Left lung (tissue), 10 donors: Measurements from ENCODE around the gene MYB. TPM values are rescaled to one million over a fixed set of nuclear protein-coding genes. Genes with fewer than 3 reads are reported as not detected.
A peak's percentile ranks its signal among the peaks of the same experiment; 100 is the strongest.

Experiments
- ATAC-seq: fragments of 200-7000 bp; cut with Tn5 transposase; one replicate; pipeline ENCODE4 v1.9.1; 2020; ENCODE audit warnings: moderate library complexity
- DNase-seq, 4 donors: peaks; one replicate each; pipeline ENCODE4 v3.0.0-alpha.2; 2013 to 2020
- H3K27ac ChIP-seq, 2 donors: fragments of 200-600 bp; sonication (generic) in 1 of 2; one replicate each; pipeline versions ENCODE4 v1.5.0 to v1.8.0; 2020 to 2021
- H3K27me3 ChIP-seq, 2 donors: fragments of 200-600 bp; sonication (generic) in 1 of 2; one replicate each; pipeline versions ENCODE4 v1.5.0 to v1.8.0; 2020 to 2021
- H3K36me3 ChIP-seq, 2 donors: fragments of 200-600 bp; sonication (generic) in 1 of 2; one replicate each; pipeline versions ENCODE4 v1.5.0 to v1.8.0; 2020 to 2021
- H3K4me1 ChIP-seq, 2 donors: fragments of 200-600 bp; one replicate each; pipeline ENCODE4 v1.8.0; 2021
- H3K4me3 ChIP-seq, 2 donors: fragments of 200-600 bp; sonication (generic) in 1 of 2; one replicate each; pipeline versions ENCODE4 v1.5.0 to v1.8.0; 2020 to 2021; ENCODE audit warnings: mild to moderate bottlenecking in 1 of 2
- H3K9me3 ChIP-seq, 2 donors: fragments of 200-600 bp; sonication (generic) in 1 of 2; one replicate each; pipeline versions ENCODE4 v1.5.0 to v1.8.0; 2020 to 2021
- intact Hi-C, 2 donors: fragments of 100-400 bp; cut with DNase I; formaldehyde crosslinking; loops; one replicate each; pipeline versions ENCODE4 v1.11.2 to v1.14.2; 2022
- polyA plus RNA-seq, 6 donors: library from polyadenylated mRNA; unstranded; fragments of 120-200 nt; gene quantifications; one replicate each; pipeline ENCODE4 v1.2.1, GENCODE V29; 2013; ENCODE audit not compliant: insufficient read length in 6 of 6
- total RNA-seq, 2 donors: library from RNA; stranded (reverse); fragmentation: NEBNext Ultra II Directional; extraction: Animal tissue kit (Norgen Biotek cat#: 25700); gene quantifications; one replicate each; pipeline ENCODE4 v1.2.1, GENCODE V29; 2021
- TF ChIP-seq, protein P1 (sequence below), 2 donors: fragments of 200-600 bp; sonication (generic) in 1 of 2; IDR thresholded peaks; one replicate each; pipeline versions ENCODE4 v1.5.0 to v1.8.0; 2021; ENCODE audit warnings: antibody characterized with exemption in 2 of 2
- donor health status: DM: no; HTN: yes; CAD: no.
- donor health status: DM: no; HTN: no; CAD: no.

Gene MYB
- total and polyA plus RNA-seq, 8 donors, result 1.3 to 6.4 (median 3.7) TPM

- ATAC-seq (no peak), DNase-seq (no peak)
- Histone ChIP-seq H3K9me3 (no peaks in the 10 kb centered on the region), H3K27me3 (peaks cover 0 to 7% of the 10 kb centered on the region in 2 donors), H3K4me3 (no peak overlapping the region), H3K36me3 (no peaks in the 10 kb centered on the region), H3K27ac (no peak overlapping the region), H3K4me1 (no peaks in the 10 kb centered on the region)
- intact Hi-C loops, result no loop called here
- TF ChIP-seq, protein P1, sequence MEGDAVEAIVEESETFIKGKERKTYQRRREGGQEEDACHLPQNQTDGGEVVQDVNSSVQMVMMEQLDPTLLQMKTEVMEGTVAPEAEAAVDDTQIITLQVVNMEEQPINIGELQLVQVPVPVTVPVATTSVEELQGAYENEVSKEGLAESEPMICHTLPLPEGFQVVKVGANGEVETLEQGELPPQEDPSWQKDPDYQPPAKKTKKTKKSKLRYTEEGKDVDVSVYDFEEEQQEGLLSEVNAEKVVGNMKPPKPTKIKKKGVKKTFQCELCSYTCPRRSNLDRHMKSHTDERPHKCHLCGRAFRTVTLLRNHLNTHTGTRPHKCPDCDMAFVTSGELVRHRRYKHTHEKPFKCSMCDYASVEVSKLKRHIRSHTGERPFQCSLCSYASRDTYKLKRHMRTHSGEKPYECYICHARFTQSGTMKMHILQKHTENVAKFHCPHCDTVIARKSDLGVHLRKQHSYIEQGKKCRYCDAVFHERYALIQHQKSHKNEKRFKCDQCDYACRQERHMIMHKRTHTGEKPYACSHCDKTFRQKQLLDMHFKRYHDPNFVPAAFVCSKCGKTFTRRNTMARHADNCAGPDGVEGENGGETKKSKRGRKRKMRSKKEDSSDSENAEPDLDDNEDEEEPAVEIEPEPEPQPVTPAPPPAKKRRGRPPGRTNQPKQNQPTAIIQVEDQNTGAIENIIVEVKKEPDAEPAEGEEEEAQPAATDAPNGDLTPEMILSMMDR (IDR thresholded peaks at IDR 0.05), result no peak
Observed at GRCh38 chr6:135165031-135165430, 16.1 kb upstream of the MYB start.

DNA sequence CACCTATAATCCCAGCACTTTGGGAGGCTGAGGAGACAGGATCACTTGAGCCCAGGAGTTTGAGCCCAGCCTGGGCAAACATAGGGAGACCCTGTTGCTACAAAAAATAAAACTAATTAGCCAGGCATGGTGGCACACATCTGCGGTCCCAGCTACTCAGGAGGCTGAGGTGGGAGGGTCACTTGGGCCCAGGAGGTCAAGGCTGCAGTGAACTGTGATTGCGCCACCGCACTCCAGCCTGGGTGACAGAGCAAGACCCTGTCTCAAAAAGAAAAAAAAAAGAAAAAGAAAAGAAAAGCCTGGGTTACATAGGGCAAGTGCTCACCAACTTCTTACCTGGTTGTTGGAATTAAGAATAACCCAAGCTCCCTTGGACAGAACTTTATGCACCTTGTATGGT, 14.6 kb upstream of the MYB start:
- intact Hi-C loops, result no loop called here
- Histone ChIP-seq H3K4me3 (no peak overlapping the region), H3K36me3 (no peaks in the 10 kb centered on the region), H3K27me3 (peaks cover 0 to 7% of the 10 kb centered on the region in 2 donors), H3K4me1 (no peaks in the 10 kb centered on the region), H3K9me3 (no peaks in the 10 kb centered on the region), H3K27ac (no peak overlapping the region)
- DNase-seq, result peak in 1 of 4 donors; percentile 36
- TF ChIP-seq, protein P1 (IDR thresholded peaks at IDR 0.05), result no peak
- no peak for ATAC-seq

- DNase-seq, result no peak
- TF ChIP-seq, protein P1 (IDR thresholded peaks at IDR 0.05), result no peak
- Histone ChIP-seq H3K27ac (no peak overlapping the region), H3K36me3 (no peaks in the 10 kb centered on the region), H3K4me3 (no peak overlapping the region), H3K4me1 (no peaks in the 10 kb centered on the region), H3K27me3 (peaks cover 0 to 7% of the 10 kb centered on the region in 2 donors), H3K9me3 (no peaks in the 10 kb centered on the region)
- no peak for ATAC-seq
- intact Hi-C loops, result no loop called here
Observed at GRCh38 chr6:135167617-135168016, 13.5 kb upstream of the MYB start.

DNA sequence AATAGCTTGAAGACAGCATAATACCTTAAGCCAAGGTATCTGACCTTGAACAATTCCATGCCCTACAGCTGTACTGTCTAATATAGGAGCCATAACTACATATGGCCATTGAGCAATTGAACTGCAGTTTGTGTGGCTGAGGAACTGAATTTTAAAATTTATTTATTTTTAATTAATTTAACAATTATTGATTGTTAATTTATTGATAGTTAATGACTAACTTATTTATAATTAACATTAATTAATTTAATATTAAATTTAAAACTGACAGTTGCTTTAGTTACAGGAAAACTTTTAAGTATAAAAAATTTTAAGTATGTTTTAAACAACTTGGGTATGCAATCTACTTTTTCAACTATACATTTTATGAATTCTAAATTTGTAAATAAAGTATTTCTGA, 12.3 kb upstream of the MYB start:
- no peaks in the 10 kb centered on the region for H3K4me1 ChIP-seq
- H3K36me3 ChIP-seq, result no peaks in the 10 kb centered on the region
- no peaks in the 10 kb centered on the region for H3K9me3 ChIP-seq
- peaks cover 0 to 7% of the 10 kb centered on the region in 2 donors for H3K27me3 ChIP-seq
- no peak for DNase-seq
- ATAC-seq, result no peak
- H3K4me3 ChIP-seq, result no peak overlapping the region
- intact Hi-C loops, result no loop called here
- TF ChIP-seq, protein P1 (IDR thresholded peaks at IDR 0.05), result no peak
- no peak overlapping the region for H3K27ac ChIP-seq

- Histone ChIP-seq H3K27ac (no peak overlapping the region), H3K4me1 (no peaks in the 10 kb centered on the region), H3K27me3 (no peaks in the 10 kb centered on the region), H3K9me3 (no peaks in the 10 kb centered on the region), H3K4me3 (no peak overlapping the region), H3K36me3 (no peaks in the 10 kb centered on the region)
- DNase-seq, result no peak
- intact Hi-C loops, result no loop called here
- TF ChIP-seq, protein P1 (IDR thresholded peaks at IDR 0.05), result no peak
- no peak for ATAC-seq
Observed at GRCh38 chr6:135170238-135170637, 10.9 kb upstream of the MYB start.
